Measurements from ENCODE around the gene E2F3. TPM values are rescaled to one million over a fixed set of nuclear protein-coding genes. Genes with fewer than 3 reads are reported as not detected.
A peak's percentile ranks its signal among the peaks of the same experiment; 100 is the strongest.

Gene E2F3
- total and polyA plus RNA-seq, 10 of the 15 experiments (the other 5 are each of a cell fraction or from before 2014, with no cell fraction given) = 5.1 to 16.8 (median 10.6) TPM

DNA sequence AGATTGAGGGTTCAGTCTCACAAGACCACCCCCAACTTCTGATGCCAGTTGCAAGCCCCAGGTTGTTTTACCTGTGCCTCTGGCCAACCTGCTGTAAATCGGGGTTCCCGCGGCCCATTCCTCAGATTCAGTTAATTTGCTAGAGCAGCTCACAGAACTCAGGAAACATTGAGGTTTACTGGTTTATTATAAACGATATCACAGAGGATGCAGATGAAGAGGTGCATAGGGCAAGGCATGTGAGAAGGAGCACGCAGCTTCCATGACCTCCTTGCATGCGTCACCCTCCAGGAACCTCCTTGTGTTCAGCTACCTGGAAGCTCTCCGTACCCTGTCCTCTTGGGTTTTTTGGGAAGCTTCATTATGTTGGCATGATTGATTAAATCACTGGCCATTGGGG, 66.5 kb downstream of the E2F3 start:
- peaks cover 3% of the 10 kb centered on the region; the same call in 1 of the 2 replicates for H4K20me1 ChIP-seq (ENCODE audit: control insufficient read depth, insufficient read depth)
- peaks cover 40% of the 10 kb centered on the region for H3K79me2 ChIP-seq (ENCODE audit: control insufficient read depth, insufficient read depth, low read length)
- in situ Hi-C loops (cut with MboI) = no loop called here

More for the DNA sequence above, 66.5 kb downstream of the E2F3 start:
- Histone ChIP-seq H3K4me3 (no peak overlapping the region), H3K4me1 (ENCODE audit: control insufficient read depth, insufficient read depth, low read length) (peaks cover 41% of the 10 kb centered on the region), H3K9me3 (replicated peaks; ENCODE audit: control insufficient read depth, insufficient read depth, low read length) (no peaks in the 10 kb centered on the region; the same call in 1 of the 3 replicates), H3K27me3 (replicated peaks in 1 of 2; ENCODE audit: control insufficient read depth in 2 of 2, insufficient read depth in 2 of 2, low read length in 1 of 2) (no peaks in the 10 kb centered on the region), H2AFZ (ENCODE audit: control insufficient read depth, low read depth, low read length) (no peak overlapping the region), H3K27ac (ENCODE audit: control insufficient read depth, insufficient read depth) (no peak overlapping the region), H3K9ac (ENCODE audit: control insufficient read depth, insufficient read depth, low read length) (no peak overlapping the region), H3K4me2 (ENCODE audit: control insufficient read depth, insufficient read depth) (peak overlapping the region; percentile 85), H3K36me3 (ENCODE audit: control insufficient read depth in 2 of 2, insufficient read depth in 2 of 2, low read length in 1 of 2) (peaks cover 0 to 4% of the 10 kb centered on the region in 2 experiments; a peak in 3 of 4 replicates)
- ChIA-PET SMC1A (ENCODE audit: uncharacterized antibody, unreplicated experiment) (interaction anchor here (1.2 to 5.1 kb wide), 8 partner anchors 9 to 172 kb away, joined by 3 to 35 read pairs (median 6); no protein-coding TSS in a partner anchor), RAD21 (ENCODE audit: unreplicated experiment) (interaction anchor here (1.6 to 2.1 kb wide), 2 partner anchors 59 to 64 kb away, joined by 6 to 12 read pairs; no protein-coding TSS in a partner anchor), CTCF (interaction anchor here (1.7 to 3.0 kb wide), 4 partner anchors 58 to 177 kb away, joined by 4 to 12 read pairs (median 8); no protein-coding TSS in a partner anchor), POLR2A (interaction anchor here (1.0 to 1.3 kb wide), 2 partner anchors 40 to 61 kb away, joined by 3 to 8 read pairs; no protein-coding TSS in a partner anchor)
- intact Hi-C loops (cut with micrococcal nuclease; ENCODE audit: unreplicated experiment) = loop anchor here (5.0 kb wide), 2 partner anchors 41 to 176 kb away; no protein-coding TSS in a partner anchor
- BruUV-seq (replicated peaks) = no TSS peak
- TF ChIP-seq, protein P1, sequence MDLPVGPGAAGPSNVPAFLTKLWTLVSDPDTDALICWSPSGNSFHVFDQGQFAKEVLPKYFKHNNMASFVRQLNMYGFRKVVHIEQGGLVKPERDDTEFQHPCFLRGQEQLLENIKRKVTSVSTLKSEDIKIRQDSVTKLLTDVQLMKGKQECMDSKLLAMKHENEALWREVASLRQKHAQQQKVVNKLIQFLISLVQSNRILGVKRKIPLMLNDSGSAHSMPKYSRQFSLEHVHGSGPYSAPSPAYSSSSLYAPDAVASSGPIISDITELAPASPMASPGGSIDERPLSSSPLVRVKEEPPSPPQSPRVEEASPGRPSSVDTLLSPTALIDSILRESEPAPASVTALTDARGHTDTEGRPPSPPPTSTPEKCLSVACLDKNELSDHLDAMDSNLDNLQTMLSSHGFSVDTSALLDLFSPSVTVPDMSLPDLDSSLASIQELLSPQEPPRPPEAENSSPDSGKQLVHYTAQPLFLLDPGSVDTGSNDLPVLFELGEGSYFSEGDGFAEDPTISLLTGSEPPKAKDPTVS (IDR thresholded peaks at IDR 0.05; ENCODE audit: low read depth, low read length) = no peak
- TF ChIP-seq BHLHE40 (IDR thresholded peaks at IDR 0.05; ENCODE audit: borderline replicate concordance in 1 of 2, low read depth in 2 of 2, low read length in 1 of 2) (no peak), EP300 (IDR thresholded peaks at IDR 0.05; ENCODE audit: borderline replicate concordance in 1 of 2, control insufficient read depth in 1 of 2, low read depth in 2 of 2, low read length in 2 of 2) (no peak), SPI1 (IDR thresholded peaks at IDR 0.05; ENCODE audit: borderline replicate concordance, insufficient read depth, low read depth, low read length) (no peak)
- TF ChIP-seq, protein P2, sequence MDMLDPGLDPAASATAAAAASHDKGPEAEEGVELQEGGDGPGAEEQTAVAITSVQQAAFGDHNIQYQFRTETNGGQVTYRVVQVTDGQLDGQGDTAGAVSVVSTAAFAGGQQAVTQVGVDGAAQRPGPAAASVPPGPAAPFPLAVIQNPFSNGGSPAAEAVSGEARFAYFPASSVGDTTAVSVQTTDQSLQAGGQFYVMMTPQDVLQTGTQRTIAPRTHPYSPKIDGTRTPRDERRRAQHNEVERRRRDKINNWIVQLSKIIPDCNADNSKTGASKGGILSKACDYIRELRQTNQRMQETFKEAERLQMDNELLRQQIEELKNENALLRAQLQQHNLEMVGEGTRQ (IDR thresholded peaks at IDR 0.05; ENCODE audit: borderline replicate concordance, low read depth, low read length) = no peak
- FAIRE-seq (no peak), DNase-seq (ENCODE audit: low read depth, low spot score) (no peak), ATAC-seq (no peak)
- 97% methylated on average over 7 of the region's 7 CpGs for WGBS (ENCODE audit: insufficient coverage, insufficient replicate concordance, low lambda C conversion rate, missing lambda C conversion rate)
